Left hindlimb (tissue), 1 donor: ENCODE data around the gene MAG.

Experiments
- DNase-seq: peaks from one replicate; pipeline ENCODE4 v3.0.0-alpha.2; 2018

The MAG gene

DNA sequence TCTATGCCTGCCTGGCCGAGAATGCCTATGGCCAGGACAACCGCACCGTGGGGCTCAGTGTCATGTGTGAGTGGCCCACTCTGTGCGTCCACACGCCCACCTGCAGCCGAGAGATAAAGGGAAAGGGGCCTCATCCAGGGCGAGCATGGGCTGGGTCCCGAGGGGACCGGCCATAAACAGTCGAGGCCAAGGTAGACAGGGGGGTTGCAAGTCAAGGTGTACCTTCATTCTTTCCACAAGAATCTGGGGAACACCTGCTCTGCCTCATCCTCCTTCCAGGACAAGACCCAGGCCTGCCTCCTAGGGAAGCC is 8.3 kb downstream of the MAG start:
- DNase-seq = no peak

GRCh38 chr19:35301961-35302360 is 10.0 kb downstream of the MAG start:
- DNase-seq = no peak

- DNase-seq = no peak
These were observed 10.5 kb downstream of the MAG start for GRCh38 chr19:35302446-35302845.

DNA sequence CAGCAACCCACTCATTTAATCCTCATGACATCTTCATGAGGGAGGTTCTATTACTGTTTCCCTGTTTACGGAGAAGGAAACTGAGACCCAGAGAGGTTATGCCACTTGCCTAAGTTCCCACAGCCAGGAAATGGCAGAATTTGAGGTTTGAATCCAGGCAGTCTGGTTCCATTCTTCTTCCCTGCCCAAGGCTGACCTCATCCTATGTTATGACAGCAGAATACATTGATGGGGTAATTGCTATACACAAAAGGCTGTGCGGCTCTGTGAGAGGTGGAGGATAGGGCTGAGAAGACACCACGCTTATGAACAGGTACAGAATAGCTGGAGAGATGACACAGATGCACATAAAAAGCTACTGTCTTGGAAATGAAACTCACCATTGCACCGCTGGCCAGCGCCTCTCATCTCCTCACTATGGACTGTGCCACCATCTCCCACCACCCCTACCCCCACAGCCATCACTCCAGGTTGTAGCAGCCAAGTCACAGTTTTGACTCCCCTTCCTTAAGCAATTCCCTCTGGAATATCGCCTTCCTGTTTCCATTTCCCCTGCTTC is 11.5 kb downstream of the MAG start:
- DNase-seq = no peak

DNA sequence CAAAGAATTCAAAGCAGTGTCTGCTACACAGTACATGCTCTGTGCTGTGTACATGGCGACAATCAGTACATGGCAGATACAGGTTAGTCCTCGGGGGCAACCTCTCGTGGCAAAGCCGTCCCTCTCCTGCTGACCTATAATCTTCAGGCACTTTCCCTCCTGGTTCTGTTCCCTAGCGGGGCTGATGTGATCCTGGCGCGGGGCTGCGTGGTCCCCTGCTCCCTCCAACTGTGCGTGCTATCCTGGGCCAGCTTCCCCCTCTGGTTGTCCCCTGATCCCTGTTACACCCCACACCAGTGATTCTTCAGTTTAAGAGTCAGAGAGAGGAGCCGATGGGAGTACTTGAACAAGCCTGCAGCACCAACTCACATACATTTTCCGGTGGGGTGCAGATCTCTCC is 12.1 kb downstream of the MAG start:
- no peak for DNase-seq

DNA sequence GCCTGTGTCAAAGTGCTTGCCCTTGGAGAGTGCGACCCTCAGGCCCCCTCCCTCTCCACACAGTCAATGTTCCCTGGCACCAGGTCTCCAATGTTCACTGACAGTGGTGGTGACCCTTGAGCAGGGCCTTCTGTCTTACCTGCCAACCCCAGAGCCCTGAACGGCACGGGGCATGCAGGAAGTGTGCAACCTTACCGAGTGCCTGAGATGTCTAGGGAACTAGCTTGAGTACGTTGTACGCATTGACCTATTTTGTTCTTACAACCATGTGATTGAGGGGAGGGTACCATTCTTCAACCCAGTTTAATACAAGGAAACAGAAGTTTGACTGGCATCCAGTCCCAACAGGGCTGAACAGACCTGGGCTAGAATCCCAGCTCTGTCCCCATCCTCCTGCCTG is 13.2 kb downstream of the MAG start:
- DNase-seq = no peak

GRCh38 chr19:35306473-35307246 is 14.7 kb downstream of the MAG start:
- DNase-seq = no peak

DNA sequence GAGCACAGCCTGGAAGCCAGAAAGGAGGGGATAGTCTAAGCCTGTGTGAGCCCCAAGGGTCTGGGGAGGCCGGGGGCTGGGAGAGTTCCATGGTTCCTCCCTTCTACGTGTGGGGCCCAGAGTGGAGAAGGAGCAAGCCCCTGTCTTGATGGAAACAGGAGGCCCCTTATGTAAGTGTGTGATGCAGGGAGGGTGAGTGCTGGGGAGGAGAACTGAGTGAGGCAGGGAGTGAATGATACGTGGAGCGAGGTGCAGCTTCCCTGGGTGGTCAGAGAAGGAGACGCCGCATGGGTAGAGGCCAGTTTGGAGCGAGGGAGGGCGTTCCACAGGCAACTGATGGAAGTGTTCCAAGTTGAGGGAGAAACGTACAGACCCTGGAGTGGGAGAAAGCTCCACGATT is 16.0 kb downstream of the MAG start:
- peak; percentile 67 for DNase-seq

DNA sequence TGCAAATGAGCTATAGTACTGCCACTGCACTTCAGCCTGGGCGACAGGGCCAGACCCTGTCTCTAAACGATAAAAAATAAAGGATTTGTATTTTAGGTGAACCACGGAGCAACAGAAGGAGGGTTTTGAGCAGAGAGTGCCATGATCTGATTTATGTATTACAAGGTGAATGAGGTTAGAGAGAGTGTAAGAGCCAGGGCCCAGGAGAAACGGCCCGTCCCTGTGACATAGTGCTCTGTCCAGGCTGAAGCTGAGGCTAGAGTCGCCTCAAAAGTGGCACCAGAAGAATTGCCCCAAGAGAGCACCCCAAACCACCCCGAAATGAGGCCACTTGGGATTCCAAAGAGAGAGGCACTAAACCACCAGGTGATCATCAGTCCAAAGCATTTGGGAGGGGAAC is 16.9 kb downstream of the MAG start:
- no peak for DNase-seq

DNA sequence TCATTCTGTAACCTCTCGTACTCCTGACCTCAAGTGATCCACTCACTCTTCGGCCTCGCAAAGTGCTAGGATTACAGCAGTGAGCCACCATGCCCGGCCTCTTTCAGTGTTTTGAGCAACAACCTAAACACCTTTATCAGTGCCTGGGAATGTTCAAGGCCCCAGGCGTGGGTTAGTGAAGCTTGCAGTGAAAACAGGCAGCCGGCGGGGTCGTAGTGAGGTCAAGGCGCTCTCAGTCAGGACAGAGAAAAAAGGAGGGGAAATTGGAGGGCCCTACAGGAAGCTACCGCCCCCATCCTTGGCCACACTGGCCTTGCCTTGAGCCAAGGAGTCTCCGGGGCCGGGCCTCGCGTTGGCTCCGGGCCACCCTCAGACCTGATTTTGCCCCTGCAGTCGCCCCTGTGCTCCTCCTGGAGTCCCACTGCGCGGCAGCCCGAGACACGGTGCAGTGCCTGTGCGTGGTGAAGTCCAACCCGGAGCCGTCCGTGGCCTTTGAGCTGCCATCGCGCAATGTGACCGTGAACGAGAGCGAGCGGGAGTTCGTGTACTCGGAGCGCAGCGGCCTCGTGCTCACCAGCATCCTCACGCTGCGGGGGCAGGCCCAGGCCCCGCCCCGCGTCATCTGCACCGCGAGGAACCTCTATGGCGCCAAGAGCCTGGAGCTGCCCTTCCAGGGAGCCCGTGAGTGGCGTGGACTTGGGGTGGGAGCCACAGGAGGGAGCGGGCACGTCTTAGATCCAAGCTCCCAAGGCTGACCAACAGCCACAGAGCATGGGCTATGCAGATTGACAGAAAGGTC is 17.7 kb downstream of the MAG start:
- peak; percentile 79 for DNase-seq

GRCh38 chr19:35310331-35310730 is 18.4 kb downstream of the MAG start:
- DNase-seq = no peak

DNA sequence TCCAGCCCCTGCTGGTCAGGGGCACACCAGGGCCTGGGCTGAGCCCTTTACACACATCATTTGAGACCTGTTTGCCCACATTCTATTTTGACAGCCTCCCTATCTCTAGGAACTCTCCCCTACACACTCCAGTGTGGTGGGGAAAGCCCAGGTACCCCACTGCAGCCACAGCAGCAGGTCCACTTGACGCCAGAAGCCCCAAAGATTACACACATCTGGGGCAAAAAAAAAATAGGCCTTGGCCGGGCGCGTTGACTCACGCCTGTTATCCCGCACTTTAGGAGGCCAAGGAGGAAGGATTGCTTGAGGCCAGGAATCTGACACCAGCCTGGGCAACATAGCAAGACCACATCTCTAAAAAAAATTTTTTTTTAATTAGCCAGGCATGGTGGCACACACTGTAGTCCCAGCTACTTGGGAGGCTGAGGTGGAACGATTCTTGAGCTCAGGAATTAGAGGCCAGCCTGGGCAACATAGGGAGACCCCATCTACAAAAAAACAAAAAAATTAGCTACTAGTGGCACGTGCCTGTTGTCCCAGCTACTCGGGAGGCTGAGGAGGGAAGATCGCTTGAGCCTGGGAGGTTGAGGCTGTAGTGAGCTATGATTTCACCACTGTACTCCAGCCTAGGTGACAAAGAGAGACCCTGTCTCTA is 19.0 kb downstream of the MAG start:
- no peak for DNase-seq

DNA sequence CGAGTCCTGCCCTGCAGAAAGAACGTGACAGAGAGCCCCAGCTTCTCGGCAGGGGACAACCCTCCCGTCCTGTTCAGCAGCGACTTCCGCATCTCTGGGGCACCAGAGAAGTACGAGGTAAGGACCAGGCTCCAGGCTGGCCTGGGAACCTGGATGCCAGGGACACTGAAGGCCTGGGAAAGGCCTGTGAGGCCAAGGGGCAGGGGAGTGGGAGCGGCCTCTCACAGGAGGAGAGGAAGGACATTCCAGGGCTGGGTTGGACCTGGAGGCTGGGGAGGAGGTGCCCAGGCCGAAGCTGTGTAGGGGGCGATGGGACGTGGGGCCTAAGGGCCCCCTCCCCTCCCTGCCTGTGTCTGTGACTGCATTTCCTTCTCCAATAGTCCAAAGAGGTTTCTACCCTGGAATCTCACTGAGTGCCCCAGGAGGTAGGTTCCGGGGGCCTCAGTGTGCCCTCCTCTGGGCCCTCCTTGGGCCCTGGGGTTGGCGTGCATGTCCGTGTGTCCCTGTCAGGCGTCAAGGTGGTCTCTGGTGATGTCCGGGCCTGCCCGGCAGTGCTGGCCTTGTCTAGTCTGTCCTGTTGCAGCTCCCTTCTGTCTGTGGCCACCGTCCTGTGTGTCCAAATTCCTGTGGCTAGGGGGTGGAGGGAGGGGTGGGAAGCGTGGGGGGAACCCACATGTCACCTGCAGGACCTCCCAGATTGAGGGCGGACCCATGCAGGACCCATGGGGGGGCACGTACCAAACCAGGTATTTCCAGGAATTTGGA is 20.1 kb downstream of the MAG start:
- no peak for DNase-seq

DNA sequence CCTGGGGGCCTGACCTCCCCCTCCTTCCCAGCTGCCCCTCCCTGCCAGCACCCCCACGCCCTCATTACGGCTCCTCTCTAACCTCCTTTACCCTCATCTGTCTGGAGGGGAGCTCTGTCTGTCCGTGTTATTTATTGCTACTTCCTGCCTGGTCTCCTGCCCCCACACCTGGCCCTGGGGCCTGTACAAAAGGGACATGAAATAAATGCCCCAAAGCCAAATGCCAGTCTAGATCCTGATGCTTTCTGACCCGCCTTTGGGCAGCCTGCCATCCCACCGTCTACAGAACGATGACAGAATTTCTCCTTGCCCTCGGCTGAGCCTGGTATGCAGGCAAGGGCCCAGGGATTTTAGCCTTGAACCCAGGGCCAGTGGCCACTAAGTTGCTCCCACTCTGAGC is 21.6 kb downstream of the MAG start:
- no peak for DNase-seq

GRCh38 chr19:35314031-35314430 is 22.1 kb downstream of the MAG start:
- DNase-seq = no peak

DNA sequence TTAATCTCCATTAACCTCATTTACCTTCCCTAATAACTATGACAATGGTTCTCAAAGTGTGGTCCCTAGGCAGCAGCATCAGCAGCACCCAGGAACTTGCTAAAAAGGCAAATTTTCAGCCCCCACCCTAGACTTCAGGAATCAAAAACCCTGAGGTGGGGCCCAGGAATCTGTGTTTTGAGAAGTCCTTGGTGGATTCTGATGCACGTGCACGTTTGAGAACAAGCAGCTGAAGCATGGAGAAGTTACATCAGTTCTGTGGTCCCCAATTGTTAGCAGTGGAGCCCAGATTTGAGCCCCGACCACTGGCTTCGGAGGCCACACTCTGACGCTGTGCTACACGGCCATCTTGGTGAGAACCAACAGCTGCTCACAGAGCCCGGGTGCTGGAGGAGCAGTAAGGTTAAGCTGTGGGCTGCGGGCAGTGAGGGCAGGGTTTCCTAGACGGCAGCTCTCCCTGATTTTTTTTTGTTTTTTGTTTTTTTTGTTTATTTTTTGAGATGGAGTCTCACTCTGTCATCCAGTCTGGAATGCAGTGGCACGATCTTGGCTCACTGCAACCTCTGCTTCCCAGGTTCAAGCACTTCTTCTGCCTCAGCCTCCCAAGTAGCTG is 23.0 kb downstream of the MAG start:
- no peak for DNase-seq

GRCh38 chr19:35315883-35316282 is 23.9 kb downstream of the MAG start:
- no peak for DNase-seq

- DNase-seq = no peak
These were observed 24.6 kb downstream of the MAG start for GRCh38 chr19:35316560-35316959.

DNA sequence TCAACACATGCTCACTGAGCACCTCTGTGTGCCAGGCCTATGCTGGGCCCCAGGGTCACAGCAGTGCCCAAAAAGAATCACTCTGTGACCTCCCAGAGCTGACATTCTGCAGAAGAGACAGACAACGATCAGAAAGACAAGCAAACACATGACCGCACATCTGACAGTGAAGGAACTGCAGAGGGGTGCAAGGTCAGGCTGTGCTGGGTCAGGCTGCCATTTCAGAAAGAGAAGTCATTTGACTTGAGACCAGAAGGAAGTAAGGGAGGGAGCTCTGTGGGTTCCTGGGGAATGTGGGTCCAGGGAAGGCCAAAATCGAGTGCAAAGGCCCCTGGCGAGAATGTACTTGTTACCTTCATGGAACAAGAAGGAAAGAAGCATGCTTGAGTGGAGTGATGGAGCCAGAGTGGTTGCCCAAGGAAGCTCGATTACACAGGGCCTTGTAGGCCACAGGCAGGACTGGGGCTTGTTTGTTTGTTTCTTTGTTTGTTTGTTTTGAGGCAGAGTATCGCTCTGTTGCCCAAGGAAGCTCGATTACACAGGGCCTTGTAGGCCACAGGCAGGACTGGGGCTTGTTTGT is 25.6 kb downstream of the MAG start:
- DNase-seq = no peak

DNA sequence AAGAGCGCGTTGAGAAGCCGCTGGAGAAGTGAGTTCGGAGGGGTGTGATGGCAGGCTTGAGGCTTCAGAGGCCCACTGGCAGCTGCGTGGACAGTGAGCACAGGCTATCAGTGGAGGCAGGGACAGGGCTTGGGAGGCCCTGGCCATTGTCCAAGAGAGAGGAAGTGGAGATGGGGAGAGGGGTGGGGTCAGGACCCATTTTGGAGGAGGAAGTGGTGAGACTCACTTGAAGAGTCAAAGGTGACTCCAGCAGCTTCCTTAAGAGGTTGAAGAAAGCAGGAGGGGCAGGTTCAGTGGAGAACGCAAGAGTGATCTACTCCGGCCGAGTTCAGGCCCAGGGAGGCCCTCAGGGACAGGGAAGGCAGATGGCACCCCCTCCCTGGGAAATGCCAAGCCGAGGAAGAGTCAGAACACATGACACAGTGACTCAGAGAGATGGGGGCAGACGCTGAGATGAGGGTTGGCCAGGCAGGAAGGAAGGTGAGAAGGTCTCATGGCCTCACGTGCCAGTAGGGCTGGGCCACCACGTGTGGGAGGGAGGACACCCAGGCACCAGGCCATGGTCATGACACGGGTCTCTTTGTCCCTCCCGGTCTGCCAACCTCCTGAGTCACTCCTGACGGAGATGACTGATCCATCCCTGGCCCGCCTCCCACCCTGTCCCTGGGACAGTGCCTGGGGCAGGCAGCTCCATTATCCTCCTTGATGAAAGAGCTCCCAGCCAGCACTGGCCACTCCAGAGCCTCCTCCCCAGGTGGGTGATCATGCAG is 26.9 kb downstream of the MAG start:
- peak; percentile 54 for DNase-seq

GRCh38 chr19:35320065-35320713 is 28.2 kb downstream of the MAG start:
- no peak for DNase-seq
